ENCODE data around the gene CD58.
"Not testable (repeated sequence)": the region's sequence is repeated elsewhere in the genome, so short reads cannot be mapped to it uniquely, and the experiment has no call there.

The CD58 gene

DNA sequence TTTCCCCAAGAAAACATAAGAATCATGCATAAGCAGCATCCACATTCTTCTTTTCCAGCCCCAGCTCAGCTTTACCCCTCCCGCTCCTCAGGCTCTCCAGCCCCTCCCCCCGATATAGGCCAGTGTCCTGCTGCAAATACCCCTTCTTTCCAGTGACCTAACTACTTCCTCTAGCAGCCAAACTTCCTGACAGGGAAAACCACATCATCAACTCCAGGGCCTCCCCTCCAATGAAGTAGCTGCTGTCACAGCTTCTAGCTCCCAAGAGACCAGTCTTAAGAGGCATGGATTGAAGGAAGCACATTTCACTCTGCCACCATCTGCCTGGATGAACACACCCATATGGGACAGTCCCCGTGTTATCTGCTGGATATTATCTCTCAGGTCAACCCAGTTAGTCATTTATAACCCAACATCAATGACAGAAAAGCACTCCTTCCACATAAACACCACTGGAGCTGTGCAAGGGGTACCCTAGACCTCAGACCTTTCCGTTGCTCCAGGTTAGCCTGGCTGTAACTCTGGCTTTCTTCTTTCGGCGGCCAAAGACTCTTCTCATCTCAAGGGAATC is 39.1 kb upstream of the CD58 start:
- not testable (repeated sequence) for H2BK15ac ChIP-seq (replicated peaks; ENCODE audit: low read depth); H3K4me3 ChIP-seq (ENCODE audit: low read length); H3K79me1 ChIP-seq (ENCODE audit: low read length); H3K36me3 ChIP-seq (ENCODE audit: control insufficient read depth, insufficient read depth, low read length); H2BK120ac ChIP-seq (ENCODE audit: low read depth, low read length); H3K4me1 ChIP-seq (ENCODE audit: control insufficient read depth, low read depth, low read length); H2AK5ac ChIP-seq (ENCODE audit: low read length); H4K8ac ChIP-seq (ENCODE audit: low read depth, low read length); H4K5ac ChIP-seq (ENCODE audit: low read length); H3K4ac ChIP-seq (ENCODE audit: low read depth, low read length); H3K27ac ChIP-seq (ENCODE audit: low read depth, low read length); H2BK5ac ChIP-seq (ENCODE audit: low read length); H3K23ac ChIP-seq (ENCODE audit: low read length); H3K56ac ChIP-seq (ENCODE audit: low read length); H3K27me3 ChIP-seq (ENCODE audit: insufficient read depth, low read length, poor library complexity); H3K79me2 ChIP-seq (ENCODE audit: control insufficient read depth, insufficient read depth, low read length); H3K9ac ChIP-seq (ENCODE audit: low read length); H3K4me2 ChIP-seq (ENCODE audit: low read length); H3K18ac ChIP-seq (ENCODE audit: low read length)
- no CpG with 5 or more reads among the region's 6 CpGs for WGBS (ENCODE audit: extremely low coverage, insufficient coverage, low lambda C conversion rate)
- DNase-seq, result peak; percentile 18

DNA sequence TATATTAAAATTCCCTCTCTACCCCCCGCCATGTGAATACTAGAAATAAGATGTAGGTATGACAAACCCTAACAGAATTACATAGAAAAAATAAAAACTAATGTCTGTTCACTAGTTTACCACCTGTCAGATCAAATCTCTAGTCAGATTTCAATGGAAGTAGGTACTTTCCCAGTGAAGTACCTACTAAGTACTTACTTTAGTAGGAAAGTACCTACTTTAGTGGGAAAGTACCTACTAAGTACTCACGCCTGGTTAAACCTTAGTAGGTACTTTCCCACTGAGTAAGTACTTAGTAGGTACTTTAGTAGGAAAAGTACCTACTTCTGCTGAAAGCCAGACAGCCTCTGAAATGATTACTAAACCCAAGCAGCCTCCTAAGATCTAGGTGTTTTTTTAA is 38.0 kb upstream of the CD58 start:
- H3K4ac ChIP-seq (ENCODE audit: low read depth, low read length); H3K27me3 ChIP-seq (ENCODE audit: insufficient read depth, low read length, poor library complexity); H3K4me2 ChIP-seq (ENCODE audit: low read length); H3K79me1 ChIP-seq (ENCODE audit: low read length); H2BK5ac ChIP-seq (ENCODE audit: low read length); DNase-seq; H4K8ac ChIP-seq (ENCODE audit: low read depth, low read length); H3K27ac ChIP-seq (ENCODE audit: low read depth, low read length); H2BK15ac ChIP-seq (replicated peaks; ENCODE audit: low read depth); H2BK120ac ChIP-seq (ENCODE audit: low read depth, low read length); H3K4me3 ChIP-seq (ENCODE audit: low read length); H3K56ac ChIP-seq (ENCODE audit: low read length); H3K79me2 ChIP-seq (ENCODE audit: control insufficient read depth, insufficient read depth, low read length); H3K4me1 ChIP-seq (ENCODE audit: control insufficient read depth, low read depth, low read length); H4K5ac ChIP-seq (ENCODE audit: low read length); H3K36me3 ChIP-seq (ENCODE audit: control insufficient read depth, insufficient read depth, low read length); H3K9ac ChIP-seq (ENCODE audit: low read length); H2AK5ac ChIP-seq (ENCODE audit: low read length); H3K23ac ChIP-seq (ENCODE audit: low read length); H3K18ac ChIP-seq (ENCODE audit: low read length): not testable (repeated sequence)
- no CpG with 5 or more reads among the region's 2 CpGs for WGBS (ENCODE audit: extremely low coverage, insufficient coverage, low lambda C conversion rate)

DNA sequence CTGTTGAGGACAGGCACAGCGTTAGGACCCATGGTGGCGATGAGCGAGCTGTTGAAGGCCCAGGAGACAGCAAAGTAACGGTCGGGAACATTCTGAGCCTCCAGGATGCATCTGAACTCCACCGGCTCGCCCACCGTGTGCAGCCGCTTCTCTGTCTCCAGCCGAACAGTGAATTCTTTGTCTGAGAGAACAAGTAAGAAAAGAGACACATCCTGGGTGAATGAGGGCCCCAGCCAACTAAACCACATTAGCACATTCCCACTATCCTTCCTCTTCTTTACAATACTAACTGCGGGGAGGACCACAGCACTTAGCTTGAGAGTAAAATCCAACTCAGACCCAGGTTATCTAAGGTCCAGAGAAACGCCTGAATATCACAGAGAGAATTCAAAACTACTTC is 37.3 kb upstream of the CD58 start:
- not testable (repeated sequence) for H3K27ac ChIP-seq (ENCODE audit: low read depth, low read length); H2BK5ac ChIP-seq (ENCODE audit: low read length); H3K4ac ChIP-seq (ENCODE audit: low read depth, low read length); H2BK15ac ChIP-seq (replicated peaks; ENCODE audit: low read depth); H3K27me3 ChIP-seq (ENCODE audit: insufficient read depth, low read length, poor library complexity); H3K56ac ChIP-seq (ENCODE audit: low read length); H3K23ac ChIP-seq (ENCODE audit: low read length); H4K5ac ChIP-seq (ENCODE audit: low read length); H2BK120ac ChIP-seq (ENCODE audit: low read depth, low read length); H3K4me2 ChIP-seq (ENCODE audit: low read length); H3K36me3 ChIP-seq (ENCODE audit: control insufficient read depth, insufficient read depth, low read length); H3K79me2 ChIP-seq (ENCODE audit: control insufficient read depth, insufficient read depth, low read length); H3K4me1 ChIP-seq (ENCODE audit: control insufficient read depth, low read depth, low read length); H4K8ac ChIP-seq (ENCODE audit: low read depth, low read length); H3K9ac ChIP-seq (ENCODE audit: low read length); H3K79me1 ChIP-seq (ENCODE audit: low read length); DNase-seq; H3K4me3 ChIP-seq (ENCODE audit: low read length); H3K18ac ChIP-seq (ENCODE audit: low read length); H2AK5ac ChIP-seq (ENCODE audit: low read length)
- no CpG with 5 or more reads among the region's 12 CpGs for WGBS (ENCODE audit: extremely low coverage, insufficient coverage, low lambda C conversion rate)

DNA sequence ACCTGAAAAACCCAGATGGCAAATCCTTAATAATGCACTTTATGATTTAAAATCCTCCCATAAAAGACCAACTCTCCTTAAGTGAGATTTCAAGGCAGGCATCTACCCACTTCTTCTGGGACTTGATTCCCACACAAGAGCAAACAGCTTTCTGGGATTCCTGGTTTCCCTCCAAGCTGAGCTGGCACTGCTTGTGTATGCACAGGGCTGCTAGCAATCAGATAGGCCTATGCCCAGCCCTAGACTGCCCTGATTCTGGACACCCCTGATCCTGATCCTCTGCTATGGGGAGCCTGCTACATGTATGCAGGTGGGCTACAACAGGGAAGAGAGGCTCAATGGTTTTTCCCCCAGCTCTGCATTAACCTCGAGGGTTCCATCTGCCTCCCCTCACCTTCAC is 36.6 kb upstream of the CD58 start:
- H2BK15ac ChIP-seq (replicated peaks; ENCODE audit: low read depth); H3K23ac ChIP-seq (ENCODE audit: low read length); H3K27ac ChIP-seq (ENCODE audit: low read depth, low read length); H4K5ac ChIP-seq (ENCODE audit: low read length); DNase-seq; H4K8ac ChIP-seq (ENCODE audit: low read depth, low read length); H3K4me3 ChIP-seq (ENCODE audit: low read length); H3K9ac ChIP-seq (ENCODE audit: low read length); H3K18ac ChIP-seq (ENCODE audit: low read length); H3K56ac ChIP-seq (ENCODE audit: low read length); H2BK5ac ChIP-seq (ENCODE audit: low read length); H2AK5ac ChIP-seq (ENCODE audit: low read length); H2BK120ac ChIP-seq (ENCODE audit: low read depth, low read length); H3K36me3 ChIP-seq (ENCODE audit: control insufficient read depth, insufficient read depth, low read length); H3K4me1 ChIP-seq (ENCODE audit: control insufficient read depth, low read depth, low read length); H3K4me2 ChIP-seq (ENCODE audit: low read length); H3K27me3 ChIP-seq (ENCODE audit: insufficient read depth, low read length, poor library complexity); H3K79me1 ChIP-seq (ENCODE audit: low read length); H3K79me2 ChIP-seq (ENCODE audit: control insufficient read depth, insufficient read depth, low read length); H3K4ac ChIP-seq (ENCODE audit: low read depth, low read length): not testable (repeated sequence)
- WGBS (ENCODE audit: extremely low coverage, insufficient coverage, low lambda C conversion rate), result no CpG with 5 or more reads among the region's 1 CpG

DNA sequence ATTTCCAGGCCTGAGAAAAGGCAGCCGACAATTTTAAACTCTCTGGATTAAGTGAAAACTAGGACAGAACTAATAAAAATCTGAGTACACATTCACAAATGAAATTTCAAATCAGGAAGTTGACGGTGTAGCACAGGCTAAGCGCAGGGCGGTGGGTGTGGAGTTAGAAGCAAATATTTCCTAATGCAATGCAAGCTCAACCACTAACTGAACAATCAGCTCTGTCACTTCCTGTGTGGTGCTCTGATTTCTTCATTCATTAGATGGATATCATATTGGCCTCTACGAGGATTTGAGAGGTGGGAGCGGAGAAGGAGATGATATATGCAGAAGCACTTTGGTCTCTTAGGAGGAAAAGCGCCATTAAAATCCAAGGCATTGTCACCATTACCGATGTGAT is 35.2 kb upstream of the CD58 start:
- no CpG with 5 or more reads among the region's 8 CpGs for WGBS (ENCODE audit: extremely low coverage, insufficient coverage, low lambda C conversion rate)

DNA sequence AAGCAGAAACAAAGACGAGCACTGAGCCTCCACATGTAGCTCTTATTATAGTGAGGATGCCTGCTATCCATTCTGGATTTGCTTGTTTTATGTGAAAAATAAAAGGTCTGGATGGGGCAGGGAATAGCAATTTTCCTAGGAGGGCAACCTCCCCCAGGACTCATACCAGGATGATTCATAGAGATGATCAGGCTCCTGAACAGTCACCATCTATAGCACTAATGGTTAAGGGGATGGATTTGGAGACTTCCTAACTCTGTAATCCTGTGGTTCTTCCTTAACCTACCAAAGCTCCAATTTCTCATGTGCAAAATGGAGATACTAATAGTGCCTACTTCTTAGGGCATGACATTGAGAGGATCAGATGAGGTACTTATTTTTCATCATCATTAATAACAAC is 34.5 kb upstream of the CD58 start:
- Histone ChIP-seq H3K4ac (ENCODE audit: low read depth, low read length) (no peak overlapping the region), H3K9ac (ENCODE audit: low read length) (no peak overlapping the region), H2BK120ac (ENCODE audit: low read depth, low read length) (no peak overlapping the region), H2AK5ac (ENCODE audit: low read length) (no peak overlapping the region), H3K23ac (ENCODE audit: low read length) (no peak overlapping the region), H3K18ac (ENCODE audit: low read length) (no peak overlapping the region), H2BK15ac (replicated peaks; ENCODE audit: low read depth) (no peak overlapping the region), H3K79me1 (ENCODE audit: low read length) (no peaks in the 10 kb centered on the region), H3K4me2 (ENCODE audit: low read length) (no peak overlapping the region), H3K36me3 (ENCODE audit: control insufficient read depth, insufficient read depth, low read length) (no peaks in the 10 kb centered on the region), H2BK5ac (ENCODE audit: low read length) (no peak overlapping the region), H4K8ac (ENCODE audit: low read depth, low read length) (no peak overlapping the region), H3K27me3 (ENCODE audit: insufficient read depth, low read length, poor library complexity) (no peaks in the 10 kb centered on the region), H3K27ac (ENCODE audit: low read depth, low read length) (no peak overlapping the region), H3K4me3 (ENCODE audit: low read length) (no peak overlapping the region), H3K79me2 (ENCODE audit: control insufficient read depth, insufficient read depth, low read length) (no peaks in the 10 kb centered on the region), H3K4me1 (ENCODE audit: control insufficient read depth, low read depth, low read length) (no peaks in the 10 kb centered on the region), H3K56ac (ENCODE audit: low read length) (no peak overlapping the region), H4K5ac (ENCODE audit: low read length) (no peak overlapping the region)
- no CpG with 5 or more reads among the region's 1 CpG for WGBS (ENCODE audit: extremely low coverage, insufficient coverage, low lambda C conversion rate)
- no peak for DNase-seq

More for the DNA sequence above, 35.2 kb upstream of the CD58 start:
- H2BK120ac ChIP-seq (ENCODE audit: low read depth, low read length); H3K4me1 ChIP-seq (ENCODE audit: control insufficient read depth, low read depth, low read length); H2BK15ac ChIP-seq (replicated peaks; ENCODE audit: low read depth); H3K27ac ChIP-seq (ENCODE audit: low read depth, low read length); H3K4me3 ChIP-seq (ENCODE audit: low read length); DNase-seq; H4K8ac ChIP-seq (ENCODE audit: low read depth, low read length); H2BK5ac ChIP-seq (ENCODE audit: low read length); H3K4ac ChIP-seq (ENCODE audit: low read depth, low read length); H4K5ac ChIP-seq (ENCODE audit: low read length); H3K36me3 ChIP-seq (ENCODE audit: control insufficient read depth, insufficient read depth, low read length); H3K56ac ChIP-seq (ENCODE audit: low read length); H3K18ac ChIP-seq (ENCODE audit: low read length); H3K79me2 ChIP-seq (ENCODE audit: control insufficient read depth, insufficient read depth, low read length); H3K27me3 ChIP-seq (ENCODE audit: insufficient read depth, low read length, poor library complexity); H3K23ac ChIP-seq (ENCODE audit: low read length); H3K79me1 ChIP-seq (ENCODE audit: low read length); H3K4me2 ChIP-seq (ENCODE audit: low read length); H2AK5ac ChIP-seq (ENCODE audit: low read length); H3K9ac ChIP-seq (ENCODE audit: low read length): not testable (repeated sequence)
